ENCODE measurements around the gene PRR13. TPM values are rescaled to one million over a fixed set of nuclear protein-coding genes. Genes with fewer than 3 reads are reported as not detected.
"Not testable (repeated sequence)": the region's sequence is repeated elsewhere in the genome, so short reads cannot be mapped to it uniquely, and the experiment has no call there.

Gene PRR13
- polyA plus RNA-seq, 1 donor from 2014 or later, result 6.4 TPM

- H3K4me2 ChIP-seq (ENCODE audit: low read length); H3K27me3 ChIP-seq (ENCODE audit: insufficient read depth, low read depth, low read length); H3K9me3 ChIP-seq (ENCODE audit: low read length); H3K4me3 ChIP-seq (ENCODE audit: low read length); H3K79me2 ChIP-seq (replicated peaks; ENCODE audit: insufficient read depth, low read length); H2AFZ ChIP-seq (ENCODE audit: low read depth, low read length); H3F3A ChIP-seq (ENCODE audit: insufficient read depth, low read length, poor library complexity, severe bottlenecking); H4K20me1 ChIP-seq (ENCODE audit: insufficient read depth); H3K27ac ChIP-seq (ENCODE audit: low read length); H3K36me3 ChIP-seq (ENCODE audit: insufficient read depth, low read length); H3K9ac ChIP-seq (ENCODE audit: low read length); H3K9me2 ChIP-seq (ENCODE audit: insufficient read depth, low read length): not testable (repeated sequence)
Observed at GRCh38 chr12:53439582-53439981, 2.0 kb upstream of the PRR13 start.

GRCh38 chr12:53443955-53444354 is 2.4 kb downstream of the PRR13 start:
- H3K4me3 ChIP-seq (ENCODE audit: low read length), result no peak overlapping the region
- H2AFZ ChIP-seq (ENCODE audit: low read depth, low read length), result no peak overlapping the region
- H3K9me2 ChIP-seq (ENCODE audit: insufficient read depth, low read length), result no peaks in the 10 kb centered on the region
- H3K36me3 ChIP-seq (ENCODE audit: insufficient read depth, low read length), result no peaks in the 10 kb centered on the region
- H3K4me2 ChIP-seq (ENCODE audit: low read length), result no peak overlapping the region
- no peaks in the 10 kb centered on the region for H4K20me1 ChIP-seq (ENCODE audit: insufficient read depth)
- peaks cover 4% of the 10 kb centered on the region for H3F3A ChIP-seq (ENCODE audit: insufficient read depth, low read length, poor library complexity, severe bottlenecking)
- H3K79me2 ChIP-seq (replicated peaks; ENCODE audit: insufficient read depth, low read length), result no peaks in the 10 kb centered on the region
- H3K27me3 ChIP-seq (ENCODE audit: insufficient read depth, low read depth, low read length), result no peaks in the 10 kb centered on the region
- no peak overlapping the region for H3K9ac ChIP-seq (ENCODE audit: low read length)
- TF ChIP-seq POLR2AphosphoS5 (IDR thresholded peaks at IDR 0.05) (no peak), MXI1 (conservative IDR thresholded peaks at IDR 0.05; ENCODE audit: poor library complexity, severe bottlenecking) (no peak), RAD21 (conservative IDR thresholded peaks at IDR 0.05) (no peak), TAF1 (IDR thresholded peaks at IDR 0.05; ENCODE audit: low read depth) (no peak)
- H3K9me3 ChIP-seq (ENCODE audit: low read length), result no peaks in the 10 kb centered on the region
- no peak overlapping the region for H3K27ac ChIP-seq (ENCODE audit: low read length)

- H3K9ac ChIP-seq (ENCODE audit: low read length); H3K27ac ChIP-seq (ENCODE audit: low read length); H3K27me3 ChIP-seq (ENCODE audit: insufficient read depth, low read depth, low read length); H3K4me3 ChIP-seq (ENCODE audit: low read length); H3K79me2 ChIP-seq (replicated peaks; ENCODE audit: insufficient read depth, low read length); H3K9me2 ChIP-seq (ENCODE audit: insufficient read depth, low read length); H3K9me3 ChIP-seq (ENCODE audit: low read length); H3K4me2 ChIP-seq (ENCODE audit: low read length); H3F3A ChIP-seq (ENCODE audit: insufficient read depth, low read length, poor library complexity, severe bottlenecking); H2AFZ ChIP-seq (ENCODE audit: low read depth, low read length); H4K20me1 ChIP-seq (ENCODE audit: insufficient read depth); H3K36me3 ChIP-seq (ENCODE audit: insufficient read depth, low read length): not testable (repeated sequence)
Observed at GRCh38 chr12:53444593-53445325, 3.2 kb downstream of the PRR13 start.

- Histone ChIP-seq H3K4me3 (ENCODE audit: low read length) (no peak overlapping the region), H3K9me3 (ENCODE audit: low read length) (no peaks in the 10 kb centered on the region), H3K27me3 (ENCODE audit: insufficient read depth, low read depth, low read length) (no peaks in the 10 kb centered on the region), H3K36me3 (ENCODE audit: insufficient read depth, low read length) (peaks cover 8% of the 10 kb centered on the region), H3K4me2 (ENCODE audit: low read length) (no peak overlapping the region), H3K9ac (ENCODE audit: low read length) (no peak overlapping the region), H3K9me2 (ENCODE audit: insufficient read depth, low read length) (no peaks in the 10 kb centered on the region), H3K27ac (ENCODE audit: low read length) (no peak overlapping the region), H4K20me1 (ENCODE audit: insufficient read depth) (peaks cover 20% of the 10 kb centered on the region), H2AFZ (ENCODE audit: low read depth, low read length) (no peak overlapping the region), H3F3A (ENCODE audit: insufficient read depth, low read length, poor library complexity, severe bottlenecking) (no peaks in the 10 kb centered on the region), H3K79me2 (replicated peaks; ENCODE audit: insufficient read depth, low read length) (peaks cover 37% of the 10 kb centered on the region)
- TF ChIP-seq REST (IDR thresholded peaks at IDR 0.05; ENCODE audit: borderline replicate concordance) (no peak), RAD21 (conservative IDR thresholded peaks at IDR 0.05) (no peak), SMC3 (conservative IDR thresholded peaks at IDR 0.05; ENCODE audit: poor library complexity) (no peak), MXI1 (conservative IDR thresholded peaks at IDR 0.05; ENCODE audit: poor library complexity, severe bottlenecking) (no peak), CTCF (IDR thresholded peaks at IDR 0.05; ENCODE audit: poor library complexity, severe bottlenecking) (no peak), EZH2 (IDR thresholded peaks at IDR 0.05; ENCODE audit: borderline replicate concordance, insufficient read depth, low read length, poor library complexity, severe bottlenecking) (no peak), TAF1 (IDR thresholded peaks at IDR 0.05; ENCODE audit: low read depth) (no peak), POLR2AphosphoS5 (IDR thresholded peaks at IDR 0.05) (no peak), EP300 (conservative IDR thresholded peaks at IDR 0.05; ENCODE audit: poor library complexity, severe bottlenecking) (no peak)
Observed at GRCh38 chr12:53450936-53451335, 9.4 kb downstream of the PRR13 start.

Measured in neural cell (in vitro differentiated cells).